H9 (cell line): ENCODE measurements around the gene SLC4A11. TPM values are rescaled to one million over a fixed set of nuclear protein-coding genes. Genes with fewer than 3 reads are reported as not detected.
A peak's percentile ranks its signal among the peaks of the same experiment; 100 is the strongest.

Experiments
- DNase-seq: peaks from one replicate; pipeline ENCODE4 v3.0.0-alpha.2; 2017
- H2AFZ ChIP-seq: one replicate; pipeline ENCODE4 v1.6.1; 2013; ENCODE audit warnings: mild to moderate bottlenecking, low read length, control low read depth, moderate library complexity
- H2AK5ac ChIP-seq: 2 replicates; pipeline ENCODE4 v1.6.1; 2013; ENCODE audit warnings: low read length, control low read depth, mixed read lengths; ENCODE audit not compliant: insufficient read length
- H2BK120ac ChIP-seq: one replicate; pipeline ENCODE4 v1.6.1; 2013; ENCODE audit warnings: low read depth, mild to moderate bottlenecking, low read length, control low read depth, inconsistent platforms; ENCODE audit not compliant: poor library complexity, severe bottlenecking
- H2BK12ac ChIP-seq: 2 replicates; pipeline ENCODE4 v1.6.1; 2013; ENCODE audit warnings: low read length, control low read depth, mixed read lengths, low read depth; ENCODE audit not compliant: insufficient read length
- H2BK15ac ChIP-seq: 2 replicates; pipeline ENCODE4 v1.6.1; 2013; ENCODE audit warnings: low read depth, low read length, control low read depth
- H2BK20ac ChIP-seq: one replicate; pipeline ENCODE4 v1.6.1; 2013; ENCODE audit warnings: low read depth, mild to moderate bottlenecking, low read length, control low read depth, inconsistent platforms; ENCODE audit not compliant: poor library complexity, severe bottlenecking
- H2BK5ac ChIP-seq: 2 replicates; pipeline ENCODE4 v1.6.1; 2013; ENCODE audit warnings: low read length, control low read depth, mixed read lengths; ENCODE audit not compliant: insufficient read length
- H3K14ac ChIP-seq: 2 replicates; pipeline ENCODE4 v1.6.1; 2013; ENCODE audit warnings: low read length, control low read depth; ENCODE audit not compliant: insufficient read depth
- H3K18ac ChIP-seq: 2 replicates; pipeline ENCODE4 v1.6.1; 2013; ENCODE audit warnings: low read depth, mild to moderate bottlenecking, mixed read lengths, low read length, control low read depth; ENCODE audit not compliant: insufficient read length
- H3K23ac ChIP-seq: 2 replicates; pipeline ENCODE4 v1.6.1; 2013; ENCODE audit warnings: low read length, control low read depth, mixed read lengths, low read depth; ENCODE audit not compliant: insufficient read length
- H3K23me2 ChIP-seq: 2 replicates; pipeline ENCODE4 v1.6.1; 2013; ENCODE audit warnings: low read depth, mild to moderate bottlenecking, mixed read lengths, low read length, control low read depth; ENCODE audit not compliant: insufficient read length, poor library complexity, severe bottlenecking
- H3K27ac ChIP-seq: 2 replicates; pipeline ENCODE4 v1.5.1; 2013; ENCODE audit warnings: low read length, control low read depth, mixed read lengths, low read depth; ENCODE audit not compliant: insufficient read length
- H3K27me3 ChIP-seq: 2 replicates; pipeline ENCODE4 v1.6.1; 2013; ENCODE audit warnings: low read length, control low read depth, inconsistent platforms; ENCODE audit not compliant: insufficient read depth
- H3K4ac ChIP-seq: 2 replicates; pipeline ENCODE4 v1.6.1; 2013; ENCODE audit warnings: low read depth, mild to moderate bottlenecking, control low read depth, inconsistent platforms, low read length, moderate library complexity
- H3K4me1 ChIP-seq: 2 replicates; pipeline ENCODE4 v1.6.1; 2013; ENCODE audit warnings: low read length, control low read depth, inconsistent platforms; ENCODE audit not compliant: insufficient read depth
- H3K4me2 ChIP-seq: 2 replicates; pipeline ENCODE4 v1.6.1; 2013; ENCODE audit warnings: low read length, control low read depth, mixed read lengths; ENCODE audit not compliant: insufficient read length, insufficient read depth
- H3K56ac ChIP-seq: 2 replicates; pipeline ENCODE4 v1.6.1; 2013; ENCODE audit warnings: low read depth, mild to moderate bottlenecking, mixed read lengths, low read length, control low read depth; ENCODE audit not compliant: insufficient read length
- H3K79me1 ChIP-seq: 2 replicates; pipeline ENCODE4 v1.6.1; 2013; ENCODE audit warnings: low read depth, mild to moderate bottlenecking, moderate library complexity, low read length, control low read depth, inconsistent platforms; ENCODE audit not compliant: insufficient read depth, poor library complexity, severe bottlenecking
- H3K79me2 ChIP-seq: 2 replicates; pipeline ENCODE4 v1.6.1; 2013; ENCODE audit warnings: low read length, control low read depth, inconsistent platforms; ENCODE audit not compliant: insufficient read depth
- H3K9ac ChIP-seq: 2 replicates; pipeline ENCODE4 v1.6.1; 2013; ENCODE audit warnings: low read length, control low read depth, mixed read lengths; ENCODE audit not compliant: insufficient read length; ENCODE audit errors: extremely low read depth
- H3K9me3 ChIP-seq: one replicate; pipeline ENCODE4 v1.6.1; 2013; ENCODE audit warnings: low read depth, low read length, inconsistent platforms; ENCODE audit not compliant: control insufficient read depth
- H3T11ph ChIP-seq: one replicate; pipeline ENCODE4 v1.6.1; 2013; ENCODE audit warnings: mild to moderate bottlenecking, low read length, control low read depth, inconsistent platforms
- H4K20me1 ChIP-seq: one replicate; pipeline ENCODE4 v1.6.1; 2013; ENCODE audit not compliant: control insufficient read depth, insufficient read length, insufficient read depth
- H4K5ac ChIP-seq: 2 replicates; pipeline ENCODE4 v1.6.1; 2013; ENCODE audit warnings: low read depth, mild to moderate bottlenecking, mixed read lengths, low read length, control low read depth; ENCODE audit not compliant: insufficient read length
- H4K8ac ChIP-seq: replicated peaks from 2 replicates; pipeline ENCODE4 v1.6.1; 2013; ENCODE audit warnings: low read length, control low read depth, mixed read lengths, low read depth; ENCODE audit not compliant: insufficient read length
- H4K91ac ChIP-seq: 2 replicates; pipeline ENCODE4 v1.6.1; 2013; ENCODE audit warnings: low read depth, mild to moderate bottlenecking, moderate library complexity, mixed read lengths, low read length, control low read depth; ENCODE audit not compliant: insufficient read length
- H3K27ac Mint-ChIP-seq, 3 experiments: 2 replicates in 2 of 3; 3 replicates in 1 of 3; pipeline ENCODE4 v1.8.0; 2020 to 2021; ENCODE audit warnings: mixed read lengths in 3 of 3, mild to moderate bottlenecking in 1 of 3, moderate library complexity in 1 of 3
- H3K27me3 Mint-ChIP-seq: 2 replicates; pipeline ENCODE4 v1.8.0; 2021; ENCODE audit warnings: low read depth, mild to moderate bottlenecking, moderate library complexity, mixed read lengths
- H3K36me3 Mint-ChIP-seq, 3 experiments: 2 replicates in 2 of 3; 3 replicates in 1 of 3; pipeline ENCODE4 v1.8.0; 2020 to 2021; ENCODE audit warnings: low read depth in 3 of 3, mixed read lengths in 3 of 3; ENCODE audit not compliant: insufficient read depth in 1 of 3
- H3K4me1 Mint-ChIP-seq, 2 experiments: 2 replicates each; pipeline ENCODE4 v1.8.0; 2020; ENCODE audit warnings: mixed read lengths in 2 of 2
- H3K4me3 Mint-ChIP-seq, 2 experiments: 2 replicates in 1 of 2; 3 replicates in 1 of 2; pipeline ENCODE4 v1.8.0; 2020 to 2021; ENCODE audit warnings: mild to moderate bottlenecking in 2 of 2, mixed read lengths in 2 of 2, moderate library complexity in 1 of 2
- H3K9me3 Mint-ChIP-seq, 2 experiments: 2 replicates in 1 of 2; 3 replicates in 1 of 2; pipeline ENCODE4 v1.8.0; 2020; ENCODE audit warnings: mild to moderate bottlenecking in 2 of 2, mixed read lengths in 2 of 2, moderate library complexity in 1 of 2
- WGBS: extraction: QIAGEN DNeasy Blood & Tissue Kit; methylation state at CpG from one replicate; pipeline ENCODE4 v1.1.7; 2013; ENCODE audit warnings: missing lambda C conversion rate, low lambda C conversion rate, mixed read lengths; ENCODE audit not compliant: insufficient read length; ENCODE audit errors: extremely low coverage; 5-methylcytosine and 5-hydroxymethylcytosine counted together
- total RNA-seq: library from RNA; stranded (reverse); gene quantifications from 2 replicates; pipeline ENCODE4 v1.2.1, GENCODE V29; 2021
- TF ChIP-seq, protein P1 (sequence below): fragments of 200-600 bp; sonication (generic); conservative IDR thresholded peaks from 3 replicates; pipeline ENCODE4 v1.8.0; 2021; ENCODE audit warnings: antibody characterized with exemption, mild to moderate bottlenecking

Gene SLC4A11
- total RNA-seq, 1 experiment from 2014 or later = 29.4 TPM

DNA sequence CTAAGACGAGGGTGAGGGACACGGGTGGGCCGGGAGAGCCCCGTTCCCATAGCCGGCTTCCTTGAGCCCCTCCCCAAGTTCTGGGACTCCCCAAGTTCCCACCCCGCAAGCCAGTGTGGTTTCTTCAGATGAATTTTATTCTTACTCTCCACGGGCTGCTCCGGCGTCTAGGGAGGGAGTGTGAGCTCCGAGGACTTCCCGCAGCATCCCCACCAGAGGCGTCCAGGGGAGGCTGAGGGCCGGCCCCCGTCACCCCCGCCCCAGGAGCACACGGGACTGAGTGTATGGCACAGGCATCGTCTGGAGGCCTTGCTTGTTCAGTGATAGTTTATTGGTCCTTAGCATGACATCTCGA, 10.0 kb upstream of the SLC4A11 start:
- Histone ChIP-seq H3K27ac (no peak overlapping the region), H2BK15ac (no peak overlapping the region), H2AFZ (no peak overlapping the region), H3K14ac (no peak overlapping the region), H3K4me1 (no peaks in the 10 kb centered on the region; the same call in 1 of the 2 replicates), H3K4ac (no peak overlapping the region), H3K9ac (no peak overlapping the region), H2BK120ac (no peak overlapping the region), H2BK20ac (no peak overlapping the region), H3K9me3 (no peaks in the 10 kb centered on the region), H3K79me2 (no peaks in the 10 kb centered on the region), H3K18ac (no peak overlapping the region), H3K79me1 (no peaks in the 10 kb centered on the region), H3K23ac (no peak overlapping the region), H4K20me1 (no peaks in the 10 kb centered on the region), H3K56ac (no peak overlapping the region), H3K4me2 (peak overlapping the region; percentile 50), H3K27me3 (no peaks in the 10 kb centered on the region; the same call in 1 of the 2 replicates), H4K5ac (no peak overlapping the region), H2BK12ac (no peak overlapping the region), H2AK5ac (no peak overlapping the region), H4K91ac (no peak overlapping the region), H3T11ph (no peak overlapping the region), H2BK5ac (no peak overlapping the region), H4K8ac (no peak overlapping the region), H3K23me2 (peaks cover 8% of the 10 kb centered on the region)
- DNase-seq = no peak
- Mint-ChIP-seq H3K27ac (no peak overlapping the region), H3K27me3 (peaks cover 45% of the 10 kb centered on the region), H3K4me1 (peaks cover 13 to 16% of the 10 kb centered on the region in 2 experiments), H3K4me3 (peak overlapping the region; percentile 38 to 72), H3K36me3 (no peaks in the 10 kb centered on the region; a peak in 2 of 7 replicates), H3K9me3 (no peaks in the 10 kb centered on the region)
- no CpG with 5 or more reads among the region's 18 CpGs for WGBS
- TF ChIP-seq, protein P1, sequence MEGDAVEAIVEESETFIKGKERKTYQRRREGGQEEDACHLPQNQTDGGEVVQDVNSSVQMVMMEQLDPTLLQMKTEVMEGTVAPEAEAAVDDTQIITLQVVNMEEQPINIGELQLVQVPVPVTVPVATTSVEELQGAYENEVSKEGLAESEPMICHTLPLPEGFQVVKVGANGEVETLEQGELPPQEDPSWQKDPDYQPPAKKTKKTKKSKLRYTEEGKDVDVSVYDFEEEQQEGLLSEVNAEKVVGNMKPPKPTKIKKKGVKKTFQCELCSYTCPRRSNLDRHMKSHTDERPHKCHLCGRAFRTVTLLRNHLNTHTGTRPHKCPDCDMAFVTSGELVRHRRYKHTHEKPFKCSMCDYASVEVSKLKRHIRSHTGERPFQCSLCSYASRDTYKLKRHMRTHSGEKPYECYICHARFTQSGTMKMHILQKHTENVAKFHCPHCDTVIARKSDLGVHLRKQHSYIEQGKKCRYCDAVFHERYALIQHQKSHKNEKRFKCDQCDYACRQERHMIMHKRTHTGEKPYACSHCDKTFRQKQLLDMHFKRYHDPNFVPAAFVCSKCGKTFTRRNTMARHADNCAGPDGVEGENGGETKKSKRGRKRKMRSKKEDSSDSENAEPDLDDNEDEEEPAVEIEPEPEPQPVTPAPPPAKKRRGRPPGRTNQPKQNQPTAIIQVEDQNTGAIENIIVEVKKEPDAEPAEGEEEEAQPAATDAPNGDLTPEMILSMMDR = no peak
